HEK293 (cell line): ENCODE measurements around the gene SCFD2.

Experiments
- CTCF ChIA-PET: fragments of 350-600 bp; formaldehyde crosslinking; extraction: SDS; loops from one replicate; lab custom pipeline; 2021; ENCODE audit warnings: antibody characterized with exemption; lab: Yijun Ruan, JAX
- POLR2A ChIA-PET: fragments of 300-600 bp; formaldehyde crosslinking; extraction: SDS; loops from one replicate; lab custom pipeline; 2020; ENCODE audit warnings: antibody characterized with exemption, inconsistent platforms; lab: Yijun Ruan, JAX
- H3K27ac ChIP-seq: fragments of 200-500 bp; sonication (Bioruptor generic); 2 replicates; pipeline ENCODE4 v1.5.1; 2014; ENCODE audit warnings: low read depth, low read length, control low read depth, inconsistent platforms; ENCODE audit errors: extremely low read depth
- H3K36me3 ChIP-seq, 2 experiments: fragments of 200-500 bp in 1 of 2; sonication (Bioruptor generic) in 1 of 2; 1 replicate in 1 of 2; 2 replicates in 1 of 2; pipeline ENCODE4 v1.5.1; 2014 to 2017; ENCODE audit warnings: inconsistent platforms in 2 of 2, low read length in 2 of 2; ENCODE audit not compliant: control insufficient read depth in 2 of 2, insufficient read depth in 1 of 2
- H3K4me1 ChIP-seq: fragments of 200-500 bp; sonication (Bioruptor generic); 2 replicates; pipeline ENCODE4 v1.5.1; 2014; ENCODE audit warnings: mild to moderate bottlenecking, low read length, inconsistent platforms; ENCODE audit not compliant: control insufficient read depth, insufficient read depth
- H3K4me3 ChIP-seq: 2 replicates; pipeline ENCODE4 v1.5.1; 2011; ENCODE audit warnings: low read depth, mild to moderate bottlenecking, control low read depth, low read length, moderate library complexity
- H3K9me3 ChIP-seq: fragments of 200-500 bp; sonication (Bioruptor generic); 2 replicates; pipeline ENCODE4 v1.5.1; 2014; ENCODE audit warnings: low read depth, low read length, inconsistent platforms; ENCODE audit not compliant: control insufficient read depth, insufficient read depth
- INSM2 ChIP-seq: fragments of 450-650 bp; formaldehyde crosslinking; IDR thresholded peaks from 2 replicates; pipeline ENCODE4 v1.5.1; 2016; ENCODE audit warnings: missing biosample characterization, missing genetic modification characterization
- KLF10 ChIP-seq: fragments of 450-650 bp; IDR thresholded peaks from 2 replicates; pipeline ENCODE4 v1.5.1; 2018; ENCODE audit warnings: missing biosample characterization, mild to moderate bottlenecking, missing genetic modification characterization
- MEIS1 ChIP-seq: sonication (generic); formaldehyde crosslinking; IDR thresholded peaks from 2 replicates; pipeline ENCODE4 v1.8.1; 2022; ENCODE audit warnings: missing genetic modification reagents, mild to moderate bottlenecking, borderline replicate concordance
- ZBTB1 ChIP-seq: fragments of 450-650 bp; formaldehyde crosslinking; IDR thresholded peaks from 2 replicates; pipeline ENCODE4 v1.5.1; 2016; ENCODE audit warnings: missing biosample characterization, missing genetic modification characterization
- ZNF112 ChIP-seq: fragments of 450-650 bp; formaldehyde crosslinking; IDR thresholded peaks from 2 replicates; pipeline ENCODE4 v1.5.0; 2017; ENCODE audit warnings: missing biosample characterization, missing genetic modification characterization
- ZNF132 ChIP-seq: fragments of 450-650 bp; formaldehyde crosslinking; IDR thresholded peaks from 2 replicates; pipeline ENCODE4 v1.5.1; 2017; ENCODE audit warnings: missing biosample characterization, missing genetic modification characterization, borderline replicate concordance
- ZNF157 ChIP-seq: fragments of 450-650 bp; formaldehyde crosslinking; IDR thresholded peaks from 2 replicates; pipeline ENCODE4 v1.5.1; 2016; ENCODE audit warnings: missing biosample characterization, missing genetic modification characterization
- ZNF16 ChIP-seq: fragments of 450-650 bp; formaldehyde crosslinking; IDR thresholded peaks from 2 replicates; pipeline ENCODE4 v1.5.1; 2016; ENCODE audit warnings: low read depth, missing biosample characterization, missing genetic modification characterization
- ZNF18 ChIP-seq: fragments of 450-650 bp; formaldehyde crosslinking; IDR thresholded peaks from 2 replicates; pipeline ENCODE4 v1.5.1; 2016; ENCODE audit warnings: missing biosample characterization, missing genetic modification characterization
- ZNF266 ChIP-seq: fragments of 450-650 bp; formaldehyde crosslinking; IDR thresholded peaks from 2 replicates; pipeline ENCODE4 v1.5.1; 2016; ENCODE audit warnings: missing biosample characterization, missing genetic modification characterization, low read depth
- ZNF354C ChIP-seq: fragments of 450-650 bp; formaldehyde crosslinking; IDR thresholded peaks from 2 replicates; pipeline ENCODE4 v1.5.1; 2016; ENCODE audit warnings: missing biosample characterization, missing genetic modification characterization, low read depth, borderline replicate concordance
- ZNF48 ChIP-seq: fragments of 450-650 bp; formaldehyde crosslinking; IDR thresholded peaks from 2 replicates; pipeline ENCODE4 v1.5.1; 2016; ENCODE audit warnings: missing biosample characterization, missing genetic modification characterization
- ZNF513 ChIP-seq: fragments of 450-650 bp; IDR thresholded peaks from 2 replicates; pipeline ENCODE4 v1.5.1; 2018; ENCODE audit warnings: missing biosample characterization, missing genetic modification characterization
- ZNF529 ChIP-seq: fragments of 450-650 bp; formaldehyde crosslinking; IDR thresholded peaks from 2 replicates; pipeline ENCODE4 v1.5.1; 2017; ENCODE audit warnings: missing genetic modification characterization, missing biosample characterization; ENCODE audit not compliant: insufficient replicate concordance
- ZNF558 ChIP-seq: fragments of 450-650 bp; formaldehyde crosslinking; IDR thresholded peaks from 2 replicates; pipeline ENCODE4 v1.5.1; 2016; ENCODE audit warnings: missing biosample characterization, missing genetic modification characterization
- ZNF571 ChIP-seq: fragments of 450-650 bp; formaldehyde crosslinking; IDR thresholded peaks from 2 replicates; pipeline ENCODE4 v1.5.0; 2017; ENCODE audit warnings: missing biosample characterization, missing genetic modification characterization
- ZNF707 ChIP-seq: fragments of 450-650 bp; formaldehyde crosslinking; IDR thresholded peaks from 2 replicates; pipeline ENCODE4 v1.5.1; 2016; ENCODE audit warnings: missing biosample characterization, missing genetic modification characterization
- ZNF768 ChIP-seq: fragments of 450-650 bp; formaldehyde crosslinking; IDR thresholded peaks from 2 replicates; pipeline ENCODE4 v1.5.1; 2018; ENCODE audit warnings: missing biosample characterization, mild to moderate bottlenecking, missing genetic modification characterization
- ZNF792 ChIP-seq: fragments of 450-650 bp; formaldehyde crosslinking; IDR thresholded peaks from 2 replicates; pipeline ENCODE4 v1.5.1; 2016; ENCODE audit warnings: missing biosample characterization, missing genetic modification characterization
- ZNF837 ChIP-seq: fragments of 450-650 bp; formaldehyde crosslinking; IDR thresholded peaks from 2 replicates; pipeline ENCODE4 v1.5.1; 2016; ENCODE audit warnings: missing biosample characterization, missing genetic modification characterization

SCFD2 gene

GRCh38 chr4:52825460-52826090 is 540.3 kb downstream of the SCFD2 start (continued):
- no peak for TF ChIP-seq ZNF157 (tag by site-specific recombination)
- no peak for TF ChIP-seq ZNF18 (tag by site-specific recombination)
- no peak for TF ChIP-seq ZNF837
- no peak for TF ChIP-seq ZNF513 (tag by site-specific recombination)
- no peak for TF ChIP-seq KLF10
- TF ChIP-seq MEIS1 (CRISPR knock-in tag): no peak
- TF ChIP-seq ZNF529 (tag by site-specific recombination): no peak

- ChIA-PET POLR2A (interaction anchor here (2.3 kb wide), 1 partner anchor 112 kb away, joined by 6 read pairs; no protein-coding TSS in a partner anchor), CTCF (no interaction called here)
- no peaks in the 10 kb centered on the region for H3K36me3 ChIP-seq
- H3K4me1 ChIP-seq: no peaks in the 10 kb centered on the region
- no peak overlapping the region for H3K4me3 ChIP-seq
- no peak overlapping the region for H3K27ac ChIP-seq
- TF ChIP-seq ZNF132 (tag by site-specific recombination) (no peak), ZNF354C (no peak), ZNF571 (no peak), ZNF768 (tag by site-specific recombination) (no peak), ZNF792 (no peak), ZNF112 (tag by site-specific recombination) (no peak), ZBTB1 (tag by site-specific recombination) (no peak), ZNF48 (no peak), INSM2 (no peak), ZNF16 (tag by site-specific recombination) (no peak), ZNF266 (tag by site-specific recombination) (no peak), ZNF707 (tag by site-specific recombination) (no peak), ZNF558 (tag by site-specific recombination) (no peak)
- no peaks in the 10 kb centered on the region for H3K9me3 ChIP-seq
These were observed 541.0 kb downstream of the SCFD2 start for GRCh38 chr4:52824603-52825459.
